ENCODE measurements around the gene TAS2R19. TPM values are rescaled to one million over a fixed set of nuclear protein-coding genes. Genes with fewer than 3 reads are reported as not detected.

TAS2R19 gene
- total RNA-seq, 2 donors from 2014 or later, result 0.35 to 0.89 TPM

DNA sequence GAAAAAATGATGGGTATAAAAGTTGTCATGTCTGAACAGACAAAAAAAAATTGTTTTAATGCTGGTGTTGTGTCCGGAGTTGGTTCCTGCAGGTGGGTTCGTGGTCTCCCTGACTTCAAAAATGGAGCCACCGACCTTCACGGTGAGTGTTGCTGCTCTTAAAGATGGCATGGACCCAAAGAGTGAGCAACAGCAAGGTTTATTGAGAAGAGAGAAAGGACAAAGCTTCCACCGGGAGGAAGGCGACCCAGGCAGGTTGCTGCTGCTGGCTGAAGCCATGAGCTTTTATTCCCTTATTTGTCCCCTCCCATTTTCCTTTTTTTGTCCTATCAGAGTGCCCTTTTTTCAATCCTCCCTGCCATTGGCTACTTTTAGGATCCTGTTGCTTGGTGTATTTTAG lies 8.9 kb upstream of the TAS2R19 start, which contains the start of gene TAS2R31:
TAS2R31 (minus strand) TSS at position 101 of the 400 bp plus-strand sequence; CDS start at position 29, 72 bp downstream.
- Histone ChIP-seq H3K4me3 (no peak within 1 kb of the TSS), H3K9me3 (no peaks in the 10 kb centered on the region), H3K27me3 (no peaks in the 10 kb centered on the region), H3K36me3 (no peaks in the 10 kb centered on the region), H3K4me1 (no peaks in the 10 kb centered on the region), H3K27ac (no peak within 1 kb of the TSS)
- TF ChIP-seq, protein P1, sequence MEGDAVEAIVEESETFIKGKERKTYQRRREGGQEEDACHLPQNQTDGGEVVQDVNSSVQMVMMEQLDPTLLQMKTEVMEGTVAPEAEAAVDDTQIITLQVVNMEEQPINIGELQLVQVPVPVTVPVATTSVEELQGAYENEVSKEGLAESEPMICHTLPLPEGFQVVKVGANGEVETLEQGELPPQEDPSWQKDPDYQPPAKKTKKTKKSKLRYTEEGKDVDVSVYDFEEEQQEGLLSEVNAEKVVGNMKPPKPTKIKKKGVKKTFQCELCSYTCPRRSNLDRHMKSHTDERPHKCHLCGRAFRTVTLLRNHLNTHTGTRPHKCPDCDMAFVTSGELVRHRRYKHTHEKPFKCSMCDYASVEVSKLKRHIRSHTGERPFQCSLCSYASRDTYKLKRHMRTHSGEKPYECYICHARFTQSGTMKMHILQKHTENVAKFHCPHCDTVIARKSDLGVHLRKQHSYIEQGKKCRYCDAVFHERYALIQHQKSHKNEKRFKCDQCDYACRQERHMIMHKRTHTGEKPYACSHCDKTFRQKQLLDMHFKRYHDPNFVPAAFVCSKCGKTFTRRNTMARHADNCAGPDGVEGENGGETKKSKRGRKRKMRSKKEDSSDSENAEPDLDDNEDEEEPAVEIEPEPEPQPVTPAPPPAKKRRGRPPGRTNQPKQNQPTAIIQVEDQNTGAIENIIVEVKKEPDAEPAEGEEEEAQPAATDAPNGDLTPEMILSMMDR (IDR thresholded peaks at IDR 0.05), result no peak
- DNase-seq (ENCODE audit: low spot score), result no peak

DNA sequence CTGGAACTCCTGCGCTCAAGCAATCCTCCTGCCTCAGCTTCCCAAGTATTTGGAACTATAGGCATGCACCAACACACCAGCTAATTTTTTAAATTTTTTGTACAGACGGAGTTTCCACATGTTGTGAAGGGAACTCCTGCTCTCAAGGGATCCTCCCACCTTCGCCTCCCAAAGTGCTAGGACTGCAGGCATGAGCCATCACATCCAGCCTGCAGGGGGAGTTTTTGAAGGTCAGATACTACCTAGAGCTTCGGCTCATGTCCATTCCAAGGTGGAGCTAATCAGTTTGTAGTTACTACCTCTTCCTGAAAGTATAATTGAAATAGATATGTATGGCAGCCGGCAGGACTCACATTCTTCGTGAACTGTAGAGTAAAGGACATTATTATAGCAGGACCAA lies 3.7 kb upstream of the TAS2R19 start:
- no peaks in the 10 kb centered on the region for H3K9me3 ChIP-seq
- DNase-seq (ENCODE audit: low spot score), result no peak
- no peak overlapping the region for H3K27ac ChIP-seq
- no peaks in the 10 kb centered on the region for H3K4me1 ChIP-seq
- H3K36me3 ChIP-seq, result no peaks in the 10 kb centered on the region
- TF ChIP-seq, protein P1 (IDR thresholded peaks at IDR 0.05), result no peak
- H3K27me3 ChIP-seq, result no peaks in the 10 kb centered on the region
- no peak overlapping the region for H3K4me3 ChIP-seq

DNA sequence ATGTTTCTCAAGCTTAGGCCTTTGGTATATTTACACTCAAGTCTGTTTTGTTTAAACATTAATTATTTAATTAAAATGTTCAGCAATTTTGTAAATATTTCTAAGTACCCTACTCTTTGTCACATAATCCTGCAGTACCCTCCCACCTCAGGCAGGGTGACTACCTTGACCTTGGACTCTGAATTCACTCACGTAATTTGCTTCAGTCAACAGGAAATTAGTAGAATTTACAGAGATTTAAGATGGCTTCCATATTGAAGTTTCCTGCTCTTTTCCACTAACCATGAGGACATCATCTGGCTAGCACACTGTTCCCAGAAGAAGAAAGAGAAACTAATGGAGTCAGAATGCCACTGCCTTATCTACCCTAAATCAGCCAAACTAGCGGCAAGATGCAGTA lies 967 bp upstream of the TAS2R19 start:
- H3K36me3 ChIP-seq, result no peaks in the 10 kb centered on the region
- H3K4me1 ChIP-seq, result no peaks in the 10 kb centered on the region
- TF ChIP-seq, protein P1 (IDR thresholded peaks at IDR 0.05), result no peak
- DNase-seq (ENCODE audit: low spot score), result no peak
- no peaks in the 10 kb centered on the region for H3K27me3 ChIP-seq
- H3K9me3 ChIP-seq, result no peaks in the 10 kb centered on the region
- no peak overlapping the region for H3K4me3 ChIP-seq
- H3K27ac ChIP-seq, result no peak overlapping the region

DNA sequence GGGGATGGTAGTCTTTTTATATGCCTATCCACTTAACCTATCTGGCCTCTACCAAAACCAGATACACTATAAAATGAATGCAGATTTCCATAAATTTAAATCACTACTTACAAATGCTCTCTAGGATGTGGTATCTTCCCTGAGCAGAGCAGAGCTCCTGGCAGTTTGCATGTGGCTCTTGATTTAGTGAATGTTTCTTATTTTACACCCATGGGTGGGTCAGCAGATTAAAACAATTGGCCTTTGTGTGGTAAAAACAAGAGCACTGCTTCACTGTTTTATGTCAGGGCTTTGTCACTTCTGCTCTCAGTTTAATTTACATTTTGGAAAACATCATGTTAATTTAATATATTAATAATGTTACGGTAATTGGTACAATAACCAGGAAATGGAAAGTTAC lies 5.5 kb downstream of the TAS2R19 start:
- Histone ChIP-seq H3K4me1 (no peaks in the 10 kb centered on the region), H3K27ac (no peak overlapping the region), H3K9me3 (no peaks in the 10 kb centered on the region), H3K4me3 (no peak overlapping the region), H3K27me3 (no peaks in the 10 kb centered on the region), H3K36me3 (no peaks in the 10 kb centered on the region)
- DNase-seq (ENCODE audit: low spot score), result no peak
- TF ChIP-seq, protein P1 (IDR thresholded peaks at IDR 0.05), result no peak

DNA sequence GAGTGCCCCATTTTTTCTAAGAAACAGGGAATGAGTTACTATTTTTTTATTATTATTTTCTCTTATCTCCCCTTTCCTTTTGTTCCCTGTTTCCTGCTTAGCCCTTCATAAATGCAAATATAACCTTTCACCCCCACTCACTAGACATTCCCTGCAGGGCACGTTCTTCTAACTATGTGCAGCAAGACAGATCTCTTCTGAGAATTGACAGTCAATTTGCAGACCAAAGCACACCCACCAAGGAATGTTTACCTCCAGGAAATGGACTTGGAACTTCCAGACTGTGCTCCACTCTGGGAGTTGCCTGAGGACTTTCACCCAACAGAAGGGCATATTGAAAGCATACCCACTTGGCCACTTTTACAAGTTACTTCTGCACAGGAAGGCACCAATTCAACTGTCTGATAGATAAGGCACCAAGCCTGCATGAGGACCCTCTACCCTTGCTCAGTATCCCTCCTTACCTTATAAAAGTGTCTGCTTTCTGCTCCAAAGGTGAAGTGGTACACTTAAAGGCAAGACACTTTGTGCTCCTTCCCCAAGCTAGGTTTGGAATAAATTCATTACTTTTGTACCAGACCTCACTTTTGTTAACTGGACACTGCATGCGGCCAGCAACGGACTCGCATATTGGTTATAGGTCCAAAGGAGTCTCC lies 6.5 kb downstream of the TAS2R19 start:
- no peaks in the 10 kb centered on the region for H3K9me3 ChIP-seq
- no peaks in the 10 kb centered on the region for H3K36me3 ChIP-seq
- H3K4me1 ChIP-seq, result no peaks in the 10 kb centered on the region
- no peak for DNase-seq (ENCODE audit: low spot score)
- H3K27me3 ChIP-seq, result no peaks in the 10 kb centered on the region
- no peak overlapping the region for H3K4me3 ChIP-seq
- no peak overlapping the region for H3K27ac ChIP-seq
- TF ChIP-seq, protein P1 (IDR thresholded peaks at IDR 0.05), result no peak

DNA sequence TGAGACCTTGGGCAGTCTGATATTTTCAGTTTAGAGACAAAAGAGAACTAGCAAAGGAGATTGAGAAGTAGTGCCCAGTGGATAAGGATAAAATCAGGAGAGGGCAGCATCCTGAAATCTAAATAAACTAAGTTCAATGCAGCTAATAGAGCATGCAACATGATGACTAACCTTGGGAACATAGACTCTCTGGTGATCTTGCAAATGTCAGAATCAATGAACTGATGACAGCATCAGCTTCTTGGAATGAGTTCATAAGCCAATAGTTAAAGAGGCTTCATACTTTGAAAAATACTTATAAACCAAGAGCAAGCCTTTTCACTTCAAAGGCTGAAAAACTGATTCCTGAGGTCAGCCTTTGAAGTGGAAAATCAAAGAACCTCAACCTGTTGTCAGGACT lies 8.2 kb downstream of the TAS2R19 start:
- TF ChIP-seq, protein P1 (IDR thresholded peaks at IDR 0.05), result no peak
- no peaks in the 10 kb centered on the region for H3K36me3 ChIP-seq

More for the DNA sequence above, 8.2 kb downstream of the TAS2R19 start:
- H3K4me3 ChIP-seq, result no peak overlapping the region
- no peak overlapping the region for H3K27ac ChIP-seq
- no peak for DNase-seq (ENCODE audit: low spot score)
- no peaks in the 10 kb centered on the region for H3K27me3 ChIP-seq
- H3K4me1 ChIP-seq, result no peaks in the 10 kb centered on the region
- H3K9me3 ChIP-seq, result no peaks in the 10 kb centered on the region

Data from right atrium auricular region (tissue), 2 donors.